Fibroblast of skin of abdomen (primary cell): Measurements from ENCODE around the gene CIT.
"Not testable (repeated sequence)": the region's sequence is repeated elsewhere in the genome, so short reads cannot be mapped to it uniquely, and the experiment has no call there.

Experiments used
- DNase-seq: peaks from one replicate; pipeline ENCODE4 v3.0.0-alpha.2; 2013

Gene CIT

DNA sequence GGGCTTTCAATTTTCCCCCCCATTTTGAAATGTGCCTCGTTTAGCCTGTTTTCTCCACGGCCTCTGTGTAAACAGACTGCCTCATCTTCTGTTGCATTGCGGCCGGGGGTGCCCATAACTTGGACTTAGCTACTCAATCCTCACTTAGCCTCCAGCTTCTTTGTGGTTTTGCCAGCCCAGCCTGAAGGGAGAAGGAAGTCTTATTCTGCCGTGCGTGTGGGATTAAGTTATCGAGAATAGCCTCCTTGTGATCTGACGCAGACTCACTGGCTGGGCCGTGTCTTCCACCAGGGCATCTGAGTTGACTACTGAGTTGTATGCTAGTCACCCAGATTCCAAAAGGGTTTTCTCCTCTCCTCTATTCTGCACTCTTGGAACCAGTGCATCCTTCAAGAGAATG lies 201.1 kb downstream of the CIT start:
- no peak for DNase-seq

- no peak for DNase-seq
Measured at GRCh38 chr12:119674560-119674959, 202.6 kb downstream of the CIT start.

- no peak for DNase-seq
Measured at GRCh38 chr12:119673634-119674033, 203.5 kb downstream of the CIT start.

DNA sequence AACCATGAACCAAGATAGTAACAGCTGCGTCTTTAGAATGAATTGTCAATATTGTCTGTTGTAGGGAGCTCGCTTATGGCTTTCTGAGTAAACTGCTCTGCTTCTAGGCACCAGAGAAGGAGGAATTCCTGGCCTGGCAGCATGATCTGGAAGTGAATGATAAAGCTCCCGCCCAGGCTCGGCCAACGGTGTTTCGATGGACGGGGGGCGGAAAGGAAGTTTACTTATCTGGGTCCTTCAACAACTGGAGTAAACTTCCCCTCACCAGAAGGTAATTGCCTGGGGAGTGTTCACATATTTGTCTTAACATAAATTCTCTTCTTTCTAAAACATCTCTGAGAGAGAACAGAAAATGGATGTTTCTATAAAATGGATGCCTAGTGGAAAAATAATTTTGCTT lies 204.9 kb downstream of the CIT start:
- no peak for DNase-seq

GRCh38 chr12:119671070-119671469 lies 206.1 kb downstream of the CIT start:
- DNase-seq, result no peak

DNA sequence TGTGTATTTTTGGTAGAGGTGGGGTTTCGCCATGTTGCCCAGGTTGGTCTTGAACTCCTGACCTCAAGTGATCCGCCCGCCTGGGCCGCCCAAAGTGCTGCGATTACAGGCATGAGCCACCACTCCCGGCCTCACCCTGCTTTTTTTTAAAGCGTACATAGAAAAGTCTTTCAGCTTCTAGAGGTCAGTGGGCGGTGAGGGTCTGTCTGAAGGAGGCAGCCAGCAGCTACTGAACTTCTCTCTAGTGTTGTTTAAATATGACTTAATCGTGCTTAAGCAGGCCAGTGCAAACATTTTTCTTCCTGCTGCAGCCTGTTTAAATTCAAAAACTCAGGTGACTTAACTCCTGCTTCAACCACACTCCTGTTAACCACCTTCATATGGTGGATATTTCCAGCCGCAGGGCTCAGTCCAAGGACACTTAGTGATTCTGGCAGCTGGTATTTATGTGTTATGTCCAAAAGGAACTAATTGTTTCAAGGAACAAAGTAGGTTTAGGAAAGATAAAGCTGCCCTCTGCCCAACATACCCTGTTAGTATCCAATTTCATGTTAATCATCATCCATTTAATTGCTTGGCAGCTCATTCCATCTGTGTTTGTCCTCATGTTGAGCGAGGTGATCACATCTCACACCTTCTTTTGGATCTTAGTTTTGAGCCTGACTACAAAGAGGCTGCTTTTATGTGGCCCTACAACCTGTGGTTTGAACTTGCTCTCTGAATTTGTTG lies 207.2 kb downstream of the CIT start:
- no peak for DNase-seq

- DNase-seq, result no peak
Measured at GRCh38 chr12:119668324-119668841, 208.7 kb downstream of the CIT start.

GRCh38 chr12:119667577-119668323 lies 209.4 kb downstream of the CIT start, which contains the start of gene PRKAB1:
Gene PRKAB1 (plus strand): TSS chr12:119668133. CDS start chr12:119668245, 112 bp downstream.
- DNase-seq, result peak; percentile 97

GRCh38 chr12:119666900-119667576 lies 210.1 kb downstream of the CIT start:
- no peak for DNase-seq

DNA sequence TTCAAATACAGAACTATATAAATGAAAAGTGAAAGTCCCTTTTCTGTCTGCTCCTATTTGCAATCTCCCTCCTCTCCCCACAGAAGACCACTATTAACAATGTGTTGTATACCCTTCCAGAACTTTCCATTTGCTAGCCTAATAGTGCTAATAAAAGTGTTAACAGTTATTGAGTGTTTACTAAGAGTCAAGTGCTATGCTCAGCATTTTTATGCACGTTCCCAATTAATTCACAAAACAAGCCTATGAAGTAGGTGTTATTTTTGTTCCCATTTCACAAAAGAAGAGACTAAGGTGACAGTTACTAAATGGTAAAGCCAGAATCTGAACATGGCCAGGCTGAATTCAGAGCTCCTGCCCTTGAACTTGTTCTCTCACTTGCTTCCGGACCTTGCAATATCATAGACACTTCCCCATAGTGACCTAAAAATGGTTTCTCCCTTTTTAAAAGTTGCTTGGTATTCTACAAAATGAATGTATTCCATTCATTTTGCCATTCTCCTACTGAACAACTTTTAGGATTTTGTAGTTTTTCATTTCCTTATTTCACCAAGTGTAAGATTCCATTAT lies 210.8 kb downstream of the CIT start:
- DNase-seq, result no peak

- DNase-seq, result no peak
Measured at GRCh38 chr12:119665164-119665929, 211.8 kb downstream of the CIT start.

GRCh38 chr12:119664642-119665041 lies 212.5 kb downstream of the CIT start:
- no peak for DNase-seq

DNA sequence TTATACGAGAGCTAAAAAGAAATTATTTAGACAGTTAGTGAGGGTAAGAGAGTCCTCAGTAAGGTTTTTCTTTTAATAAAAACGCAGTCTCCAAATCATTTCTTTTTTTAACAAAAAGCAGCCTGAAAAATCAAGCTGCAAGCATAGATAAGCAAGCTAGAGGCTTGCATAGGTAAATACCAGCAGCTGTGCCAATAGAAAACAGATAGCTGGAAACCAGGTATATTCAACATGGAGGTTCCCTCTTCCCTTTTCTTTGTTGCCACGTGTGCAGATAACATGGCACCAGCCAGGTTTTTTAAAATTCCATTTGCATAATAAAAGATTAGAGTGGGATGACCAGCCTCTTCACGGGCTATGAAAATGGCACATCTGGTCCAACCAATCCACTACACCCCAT lies 215.2 kb downstream of the CIT start:
- DNase-seq, result no peak

- no peak for DNase-seq
Measured at GRCh38 chr12:119660076-119660475, 217.0 kb downstream of the CIT start.

DNA sequence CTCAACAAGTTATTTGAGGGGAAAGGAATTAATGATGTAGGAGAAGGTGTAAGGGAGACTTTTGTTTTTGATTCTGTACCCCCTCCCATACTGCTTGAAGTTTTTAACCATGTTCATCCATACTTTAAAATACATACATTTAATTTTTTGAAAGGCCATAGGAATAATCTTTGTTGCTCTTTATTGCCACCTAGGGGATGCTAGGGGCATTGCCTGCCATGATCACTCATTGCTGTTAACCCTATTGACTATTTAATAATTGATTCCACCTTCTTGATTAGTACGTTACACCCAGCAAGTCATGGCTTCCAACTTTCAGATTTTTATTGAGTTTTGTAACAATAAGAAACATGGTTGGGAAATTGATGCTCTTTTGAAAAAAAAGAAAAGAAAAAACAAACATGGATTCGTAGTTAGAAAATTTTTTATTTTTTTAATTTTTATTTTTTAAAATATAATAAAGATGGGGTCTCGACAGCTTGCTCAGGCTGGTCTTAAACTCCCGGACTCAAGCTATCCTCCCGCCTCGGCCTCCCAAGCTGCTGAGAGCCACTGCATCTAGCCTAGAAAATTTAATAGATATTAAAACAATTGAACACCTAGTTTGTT lies 217.7 kb downstream of the CIT start:
- no peak for DNase-seq

DNA sequence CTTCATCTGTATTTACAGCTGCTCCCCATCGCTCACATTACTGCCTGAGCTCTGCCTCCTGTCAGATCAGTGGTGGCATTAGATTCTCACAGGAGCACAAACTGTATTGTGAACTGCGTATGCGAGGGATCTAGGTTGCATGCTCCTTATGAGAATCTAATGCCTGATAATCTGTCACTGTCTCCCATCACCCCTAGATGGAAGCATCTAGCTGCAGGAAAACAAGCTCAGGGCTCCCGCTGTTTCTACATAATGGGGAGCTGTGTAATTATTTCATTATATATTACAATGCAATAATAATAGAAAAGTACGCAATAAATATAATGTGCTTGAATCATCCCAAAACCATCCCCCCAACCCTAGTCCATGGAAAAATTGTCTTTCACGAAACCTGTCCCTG lies 219.0 kb downstream of the CIT start:
- DNase-seq, result not testable (repeated sequence)

GRCh38 chr12:119657001-119657400 lies 220.1 kb downstream of the CIT start:
- DNase-seq, result not testable (repeated sequence)

DNA sequence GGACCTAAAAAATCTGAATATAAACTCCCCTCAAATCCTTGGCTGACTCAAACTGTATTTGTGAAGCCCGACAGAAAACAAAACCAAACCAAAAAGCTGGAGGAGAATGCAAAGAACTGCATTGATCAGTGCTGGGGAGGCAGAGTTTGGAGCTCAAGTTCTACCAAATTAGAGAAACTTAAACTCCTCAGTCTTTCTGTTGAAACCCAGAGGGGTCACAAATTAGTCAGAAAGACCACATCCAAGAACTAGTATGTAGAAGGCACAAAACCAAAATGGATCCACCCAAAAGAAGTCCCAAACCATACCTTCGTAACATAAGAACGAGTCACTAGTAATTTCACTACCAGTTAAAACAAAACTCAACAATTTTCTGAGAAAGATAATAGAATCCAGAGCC lies 224.5 kb downstream of the CIT start:
- DNase-seq, result no peak

DNA sequence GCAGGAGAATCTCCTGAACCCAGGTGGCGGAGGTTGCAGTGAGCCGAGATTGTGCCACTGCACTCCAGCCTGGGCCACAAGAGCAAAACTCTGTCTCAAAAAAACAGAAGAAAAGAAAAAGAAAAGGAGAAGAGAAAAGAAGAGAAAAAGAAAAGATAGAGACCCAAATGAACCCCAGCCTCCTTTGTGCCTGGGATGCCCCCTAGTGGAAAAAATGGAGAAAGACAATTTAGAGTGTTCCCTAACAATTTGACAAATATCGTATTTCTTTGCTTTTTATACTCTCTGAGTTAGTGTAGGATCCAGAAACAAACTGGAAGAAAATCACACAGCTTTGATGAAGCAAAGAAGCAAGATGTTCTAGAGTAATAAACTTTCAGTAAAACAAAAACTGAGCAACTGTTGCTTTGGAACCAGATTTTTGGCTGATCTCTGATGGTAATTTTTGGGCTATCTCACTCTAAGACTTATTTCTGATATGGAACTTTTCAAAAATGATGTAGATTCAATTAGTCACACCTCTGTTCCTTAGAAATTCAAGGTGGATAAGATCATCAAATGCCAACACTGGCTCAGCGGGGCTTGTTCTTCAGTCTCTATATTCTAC lies 227.8 kb downstream of the CIT start:
- DNase-seq, result no peak

GRCh38 chr12:119645535-119646059 lies 231.5 kb downstream of the CIT start:
- no peak for DNase-seq

- DNase-seq, result no peak
Measured at GRCh38 chr12:119644930-119645329, 232.2 kb downstream of the CIT start.
